ENCODE measurements around the gene KRT37.
A peak's percentile ranks its signal among the peaks of the same experiment; 100 is the strongest.
"Not testable (repeated sequence)": the region's sequence is repeated elsewhere in the genome, so short reads cannot be mapped to it uniquely, and the experiment has no call there.

The KRT37 gene

DNA sequence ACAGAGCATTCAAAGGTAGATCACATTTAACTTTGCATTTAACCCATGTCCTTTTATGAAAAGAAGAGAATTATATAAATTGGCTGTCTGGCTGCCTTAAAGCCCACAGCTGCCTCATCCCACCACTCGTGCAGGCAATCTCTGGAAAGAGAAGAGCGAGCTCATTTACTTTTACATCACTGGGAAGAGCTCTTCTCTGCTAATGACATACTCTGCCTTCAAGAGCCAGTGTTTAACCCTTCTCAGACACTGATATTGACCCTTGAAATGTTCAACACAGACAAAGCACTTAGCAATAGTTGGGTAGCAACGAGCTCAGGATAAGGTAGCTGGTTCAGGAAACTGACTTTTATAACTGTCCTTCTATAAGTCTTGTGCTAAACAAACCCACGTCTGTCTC is 9.6 kb upstream of the KRT37 start:
- DNase-seq = no peak

DNA sequence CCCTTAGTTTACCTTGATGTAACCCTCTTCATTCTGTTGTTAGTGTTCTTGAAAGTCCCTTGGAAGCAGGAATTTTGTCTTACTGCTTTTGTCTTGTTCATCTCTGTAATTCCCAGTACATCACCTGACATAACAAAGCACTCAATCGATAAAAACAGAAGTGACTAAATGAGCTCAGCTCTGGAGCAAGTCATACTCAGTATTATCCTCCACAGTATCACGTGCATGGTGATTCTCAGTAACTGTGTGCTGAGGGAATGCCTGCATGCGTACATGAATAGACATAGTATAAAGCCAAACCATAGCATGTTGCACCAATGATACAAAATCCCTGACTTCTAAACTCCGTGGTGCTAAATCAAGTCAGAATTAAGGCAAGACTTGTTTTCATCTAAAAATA is 9.2 kb upstream of the KRT37 start:
- no peak for DNase-seq

DNA sequence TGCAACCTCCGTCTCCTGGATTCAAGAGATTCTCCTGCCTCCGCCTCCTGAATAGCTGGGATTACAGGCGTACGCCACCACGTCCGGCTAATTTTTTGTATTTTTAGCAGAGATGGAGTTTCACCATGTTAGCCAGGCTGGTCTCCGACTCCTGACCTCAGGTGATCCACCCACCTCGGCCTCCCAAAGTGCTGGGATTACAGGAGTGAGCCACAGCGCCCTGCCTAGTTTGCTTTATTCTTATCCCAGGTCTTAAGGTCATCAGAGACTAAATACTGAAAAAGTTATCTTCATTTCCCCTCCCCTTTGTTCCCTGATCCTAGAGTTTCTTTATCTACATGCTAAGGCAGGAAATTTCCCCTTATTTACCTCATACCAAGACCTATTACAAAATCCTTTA is 6.0 kb upstream of the KRT37 start:
- DNase-seq = not testable (repeated sequence)

DNA sequence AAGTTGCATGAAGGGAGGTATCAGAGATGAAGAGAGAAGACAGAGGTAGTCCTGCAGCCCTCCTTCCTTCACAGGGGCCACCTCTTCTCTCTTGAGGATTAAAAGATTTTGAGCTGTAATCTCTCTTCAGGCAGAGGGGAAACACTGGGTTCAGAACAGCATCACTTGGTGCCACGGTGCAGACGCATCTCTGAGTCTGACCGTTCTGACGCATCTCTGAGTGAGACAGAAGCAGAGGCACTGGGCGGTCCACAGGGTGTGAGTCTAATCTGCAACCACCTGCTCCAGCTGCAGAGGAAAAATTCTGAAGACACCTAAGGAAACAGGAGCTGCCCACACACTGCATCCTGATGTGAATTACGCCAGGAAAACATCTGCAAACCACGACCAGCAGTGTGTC is 5.3 kb upstream of the KRT37 start:
- no peak for DNase-seq

DNA sequence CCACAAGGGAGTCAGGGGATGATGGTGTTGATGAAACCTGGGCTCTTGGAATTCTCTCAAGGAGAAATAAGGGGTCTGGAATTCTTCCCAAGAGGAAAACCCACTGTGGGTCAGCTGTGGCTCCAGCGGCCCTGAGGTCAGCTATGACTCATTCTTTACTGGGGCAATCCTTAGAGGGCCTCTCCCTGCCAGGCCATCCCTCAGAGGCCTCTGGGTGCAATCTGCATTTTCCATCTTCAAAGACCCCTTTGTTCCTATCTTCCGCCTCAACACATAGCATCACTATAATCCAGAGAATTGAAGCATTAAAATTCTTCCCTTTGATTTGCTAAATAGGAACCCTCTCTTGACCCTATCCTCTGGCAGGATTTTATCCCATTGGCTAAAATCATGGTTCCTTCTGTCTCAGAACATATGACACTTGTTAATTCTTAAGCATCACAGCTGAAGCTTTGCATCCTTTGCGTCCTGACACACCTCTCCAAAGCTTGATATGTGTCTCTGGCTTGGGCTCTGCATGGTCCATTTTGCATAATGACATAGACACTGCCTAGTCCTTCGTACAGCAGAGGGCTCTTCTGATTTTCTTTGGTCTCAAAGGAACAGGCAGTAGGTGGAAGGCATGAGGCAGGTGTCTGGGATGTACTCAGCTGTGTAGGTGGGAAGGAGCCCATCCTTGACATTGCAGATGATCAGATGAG is 4.4 kb upstream of the KRT37 start:
- no peak for DNase-seq

DNA sequence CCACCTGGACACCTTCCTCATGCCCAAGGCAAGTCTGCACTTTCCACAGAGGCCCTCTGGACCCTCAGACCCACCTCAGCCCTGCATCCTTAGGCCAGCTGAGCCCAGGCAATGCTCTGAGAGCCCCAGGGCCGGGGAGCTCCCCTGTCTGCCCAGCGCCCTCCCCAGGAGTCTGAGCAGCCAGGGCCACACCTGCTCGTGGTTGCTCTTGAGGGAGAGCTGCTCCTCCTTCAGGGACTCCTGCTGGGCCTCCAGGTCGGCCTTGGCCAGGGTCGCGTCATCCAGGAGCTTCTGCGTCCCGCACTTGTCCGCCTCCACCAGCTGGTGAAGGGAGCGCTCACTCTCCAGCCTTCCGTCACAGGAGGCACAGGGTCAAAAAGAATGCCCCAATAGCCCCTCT is 1.8 kb downstream of the KRT37 start:
- not testable (repeated sequence) for DNase-seq

DNA sequence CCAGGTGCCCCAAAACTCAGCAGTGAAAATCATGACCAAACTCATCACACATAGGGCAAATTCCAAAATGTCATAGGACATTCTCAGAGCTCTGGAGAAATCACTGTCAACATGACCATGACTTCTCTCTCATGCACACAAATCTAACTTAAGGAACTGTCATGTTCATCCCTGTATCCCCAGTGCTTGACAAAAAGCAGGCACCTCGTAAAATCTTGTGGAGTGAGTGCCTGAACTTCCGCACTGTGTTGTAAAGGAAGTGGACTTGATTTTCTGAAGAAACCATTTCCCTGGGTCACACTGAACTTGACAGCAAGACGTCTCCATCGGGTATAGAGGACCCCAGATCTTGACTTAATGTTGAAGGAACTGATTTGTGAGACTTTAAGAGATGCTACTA is 2.8 kb downstream of the KRT37 start:
- DNase-seq = no peak

DNA sequence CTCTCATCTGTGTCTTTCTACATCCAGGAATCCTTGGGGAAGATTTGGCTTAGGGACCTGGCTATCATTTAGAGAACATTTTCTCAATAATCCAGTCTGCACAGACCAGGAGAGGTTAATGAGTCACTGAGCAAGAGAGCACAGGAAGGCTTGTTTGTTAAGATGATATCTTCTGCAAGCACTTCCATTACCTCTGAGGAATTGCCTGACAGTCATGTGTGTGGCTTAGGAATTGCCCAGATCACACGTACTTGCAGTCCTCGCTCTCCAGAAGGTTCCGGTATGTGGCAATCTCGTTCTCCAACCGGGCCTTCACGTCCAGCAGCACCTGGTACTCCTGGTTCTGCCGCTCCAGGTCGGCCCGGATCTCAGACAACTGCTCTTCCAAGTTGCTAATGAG is 3.3 kb downstream of the KRT37 start:
- no peak for DNase-seq

DNA sequence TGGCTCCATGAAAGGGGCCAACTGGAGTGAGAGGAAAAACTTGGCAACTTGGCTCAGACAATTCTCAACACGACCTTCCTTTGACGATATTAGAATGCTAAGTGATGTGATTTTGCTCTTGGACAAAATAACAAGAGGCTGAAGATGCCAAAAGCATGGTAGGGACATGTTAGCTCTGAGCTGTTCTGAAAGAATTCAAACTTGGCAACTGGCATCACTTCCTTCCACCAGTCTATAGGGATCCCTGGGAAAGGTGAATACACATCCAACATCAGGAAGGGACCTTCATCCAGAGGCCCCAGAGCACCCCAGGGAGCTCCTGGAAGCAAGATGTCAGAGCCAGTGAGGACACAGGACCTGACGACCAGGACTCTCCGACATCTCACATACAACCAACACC is 4.3 kb downstream of the KRT37 start:
- no peak for DNase-seq

DNA sequence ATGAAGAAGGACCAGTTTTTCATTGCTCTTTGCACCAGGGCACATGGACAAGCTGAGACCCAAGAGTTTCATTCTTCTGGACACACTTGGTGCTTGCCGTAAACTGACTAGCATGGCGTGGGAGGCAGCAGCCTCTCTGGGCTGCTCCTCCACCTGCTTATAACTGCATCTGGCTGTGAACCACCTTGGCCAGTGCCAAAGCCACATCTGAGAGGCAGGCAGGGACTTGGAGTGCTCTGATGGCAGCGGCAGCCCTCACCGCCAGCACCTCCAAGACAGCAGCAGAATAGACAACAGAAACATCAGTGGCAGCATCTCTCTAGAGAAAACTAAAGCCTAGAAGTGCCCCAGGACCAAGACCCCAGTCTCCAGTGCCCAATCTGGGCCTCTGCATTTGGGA is 4.7 kb downstream of the KRT37 start:
- DNase-seq = no peak

DNA sequence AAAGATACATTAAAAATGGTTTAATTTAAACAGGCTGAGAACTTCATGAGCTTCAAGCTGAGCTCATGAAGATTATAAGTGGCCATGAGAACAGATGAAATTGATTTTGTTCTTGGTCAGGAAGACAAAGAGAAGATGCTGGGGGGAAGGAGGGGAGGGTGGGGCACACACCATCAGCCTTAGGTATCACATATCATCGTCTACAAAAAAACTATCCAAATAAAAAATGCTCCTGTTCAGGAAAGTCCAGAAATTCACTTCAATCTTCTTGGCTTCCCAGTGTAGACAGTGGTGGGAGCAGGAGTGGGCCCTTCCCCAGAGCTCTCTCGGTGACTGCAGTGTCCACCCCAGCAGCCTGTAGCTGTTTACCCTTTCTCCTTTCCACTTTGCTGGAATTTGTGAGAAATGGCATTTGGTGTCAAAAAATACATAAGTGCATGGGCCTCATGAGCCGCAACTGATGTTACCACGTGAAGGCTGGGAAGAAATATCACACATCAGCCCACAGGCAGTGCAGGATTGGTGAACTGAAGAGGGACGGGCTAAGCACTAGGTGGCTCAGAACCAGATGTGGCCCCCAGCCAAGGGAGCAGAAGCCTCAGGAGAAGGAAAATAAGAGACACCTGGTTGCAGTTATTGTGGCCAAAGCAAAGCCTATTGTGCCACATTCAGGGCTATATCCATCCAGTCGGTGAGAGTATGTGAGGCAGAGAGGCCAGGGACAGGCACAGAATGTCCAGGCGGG is 6.1 kb downstream of the KRT37 start:
- DNase-seq = no peak

DNA sequence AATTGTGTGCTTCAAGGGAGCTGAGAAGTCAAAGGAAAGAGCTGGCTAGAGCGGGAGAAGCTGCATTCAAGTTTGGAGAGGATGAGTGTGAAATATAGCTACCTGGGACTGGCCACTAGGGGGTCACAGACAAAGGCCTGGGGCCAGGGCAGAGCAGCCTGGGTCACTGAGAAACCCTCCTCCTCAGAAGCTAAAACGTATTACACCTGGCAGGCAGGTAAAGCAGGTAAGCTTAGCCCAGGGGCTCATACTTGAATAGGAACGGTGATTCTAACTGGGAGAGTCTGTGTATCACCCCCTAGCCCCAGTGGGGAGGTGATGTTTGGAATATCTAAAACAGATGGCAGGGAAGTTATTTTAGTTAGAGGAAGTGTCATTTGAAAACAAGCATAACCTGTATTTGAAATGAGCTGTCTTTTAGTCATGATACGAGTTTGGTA is 6.8 kb downstream of the KRT37 start:
- peak; percentile 2 for DNase-seq

DNA sequence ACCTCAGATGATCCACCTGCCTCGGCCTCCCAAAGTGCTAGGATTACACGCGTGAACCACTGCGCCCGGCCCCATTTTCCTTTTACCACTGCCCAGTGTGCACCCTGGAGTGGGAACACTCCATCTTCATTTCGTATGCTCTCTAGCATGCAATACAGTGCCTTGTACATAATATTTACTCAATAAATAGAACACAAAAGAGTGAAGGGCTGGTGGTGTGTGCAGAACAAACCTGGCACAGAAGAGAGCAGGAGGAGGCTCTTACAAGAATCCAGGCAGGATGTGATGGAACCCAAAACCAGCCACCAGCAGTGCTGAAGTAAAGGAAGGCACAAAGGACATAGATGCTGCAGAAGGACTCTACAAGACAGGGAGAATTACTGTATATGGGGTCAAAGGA is 7.3 kb downstream of the KRT37 start:
- no peak for DNase-seq

DNA sequence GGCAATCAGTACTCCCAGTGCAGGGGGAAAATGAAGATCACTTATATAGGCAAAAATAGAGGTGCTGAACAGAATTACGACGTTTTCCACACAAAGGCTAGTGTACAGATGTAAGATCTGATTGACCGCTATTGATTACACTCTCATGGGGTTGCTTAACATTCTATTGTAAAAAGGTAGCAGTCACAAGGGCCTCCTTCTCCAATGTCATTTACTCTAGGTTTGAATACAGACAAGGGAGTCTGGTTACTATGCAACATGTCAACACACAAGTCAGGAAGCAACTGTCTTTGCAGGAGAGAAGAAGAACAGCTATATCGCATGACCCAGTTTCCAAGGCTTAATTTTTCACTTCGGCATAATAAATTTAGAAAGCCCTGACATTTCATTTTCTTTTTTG is 7.9 kb downstream of the KRT37 start:
- DNase-seq = no peak

DNA sequence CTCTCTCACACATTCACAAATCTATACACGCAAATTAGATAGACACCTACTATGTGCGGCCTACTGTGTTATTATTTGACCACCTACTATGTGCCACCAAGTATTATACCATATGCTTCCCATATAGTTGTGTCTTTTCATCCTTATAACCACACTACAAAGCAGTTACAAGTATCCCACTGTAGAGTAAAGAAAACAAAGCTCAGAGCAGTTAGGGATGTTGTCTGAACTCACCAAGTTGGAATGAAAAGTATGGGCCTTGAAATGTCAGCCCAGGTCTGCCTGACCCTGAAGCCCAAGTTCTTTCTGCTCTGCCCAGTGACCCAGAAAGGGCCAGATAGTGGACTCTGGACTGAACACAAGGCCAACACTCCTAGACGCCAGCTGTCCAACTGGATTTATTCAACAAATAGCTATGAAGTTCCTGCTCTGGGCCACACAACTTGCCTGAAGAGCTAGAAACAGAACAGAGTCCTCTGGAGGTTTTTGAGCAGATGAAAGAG is 8.5 kb downstream of the KRT37 start:
- DNase-seq = no peak

DNA sequence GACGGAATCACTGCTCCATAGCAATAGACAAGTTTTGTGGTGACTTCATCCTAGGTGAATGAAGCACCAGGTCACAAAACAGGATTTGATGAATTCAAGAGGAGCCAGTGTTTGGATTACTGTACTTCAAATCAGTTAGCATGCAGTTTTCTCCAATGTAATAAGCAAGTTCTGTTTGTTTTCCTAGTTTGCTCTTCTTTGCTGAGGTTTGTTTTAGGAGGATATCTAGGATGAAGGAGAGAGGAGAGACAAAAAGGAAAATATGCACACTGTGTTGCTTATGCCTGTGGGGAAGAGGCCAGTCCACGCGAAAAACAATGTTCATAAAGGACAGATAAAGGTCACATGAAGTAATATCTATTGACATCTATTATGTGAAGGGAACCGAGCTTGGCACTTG is 9.0 kb downstream of the KRT37 start:
- no peak for DNase-seq

DNA sequence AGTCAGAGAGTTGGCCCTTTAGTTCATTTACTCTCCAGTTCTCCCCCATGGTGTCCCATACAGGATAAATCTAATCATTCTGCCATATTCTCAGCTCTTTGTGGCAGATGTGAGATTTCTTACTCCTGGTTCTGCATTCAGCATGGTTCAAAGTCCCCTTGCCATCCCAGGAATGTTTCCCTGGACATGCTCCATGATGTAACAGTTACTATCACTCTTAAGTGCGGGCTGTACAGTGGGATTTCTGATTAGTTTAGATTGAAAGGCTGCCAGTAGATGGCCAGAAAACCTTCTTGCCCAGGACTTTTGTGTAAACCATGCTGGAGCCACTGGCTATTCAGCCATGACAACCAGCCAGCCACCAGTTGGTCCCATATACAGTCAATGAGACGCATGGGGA is 10.4 kb downstream of the KRT37 start:
- DNase-seq = no peak

DNA sequence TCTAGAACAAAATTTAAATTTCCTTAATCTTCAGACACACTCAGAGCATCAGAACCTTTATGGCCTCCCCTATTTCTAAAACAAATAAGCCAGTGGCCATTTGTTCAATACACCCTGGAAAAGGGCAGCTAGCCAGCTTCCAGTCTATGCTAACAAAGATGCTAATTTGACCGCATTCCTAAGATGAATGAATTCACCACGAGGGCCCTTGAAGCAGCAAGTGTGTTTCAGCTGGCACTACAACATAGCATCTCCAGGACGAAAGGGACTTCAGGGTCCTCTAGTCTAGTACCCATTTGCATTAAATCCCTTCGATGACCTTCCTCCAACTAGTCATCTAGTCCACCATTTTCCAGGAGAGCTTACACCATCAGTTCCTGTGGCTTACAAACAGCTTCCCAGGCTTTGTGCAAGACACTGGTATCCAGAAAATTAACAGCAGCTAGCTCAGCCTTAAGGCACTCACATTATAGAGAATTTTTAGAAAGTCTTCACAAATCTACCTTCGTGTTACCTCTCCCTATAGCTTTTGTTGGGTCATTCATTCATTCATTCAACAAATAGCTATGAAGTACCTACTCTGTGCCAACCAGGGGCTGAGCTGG is 10.9 kb downstream of the KRT37 start:
- no peak for DNase-seq

DNA sequence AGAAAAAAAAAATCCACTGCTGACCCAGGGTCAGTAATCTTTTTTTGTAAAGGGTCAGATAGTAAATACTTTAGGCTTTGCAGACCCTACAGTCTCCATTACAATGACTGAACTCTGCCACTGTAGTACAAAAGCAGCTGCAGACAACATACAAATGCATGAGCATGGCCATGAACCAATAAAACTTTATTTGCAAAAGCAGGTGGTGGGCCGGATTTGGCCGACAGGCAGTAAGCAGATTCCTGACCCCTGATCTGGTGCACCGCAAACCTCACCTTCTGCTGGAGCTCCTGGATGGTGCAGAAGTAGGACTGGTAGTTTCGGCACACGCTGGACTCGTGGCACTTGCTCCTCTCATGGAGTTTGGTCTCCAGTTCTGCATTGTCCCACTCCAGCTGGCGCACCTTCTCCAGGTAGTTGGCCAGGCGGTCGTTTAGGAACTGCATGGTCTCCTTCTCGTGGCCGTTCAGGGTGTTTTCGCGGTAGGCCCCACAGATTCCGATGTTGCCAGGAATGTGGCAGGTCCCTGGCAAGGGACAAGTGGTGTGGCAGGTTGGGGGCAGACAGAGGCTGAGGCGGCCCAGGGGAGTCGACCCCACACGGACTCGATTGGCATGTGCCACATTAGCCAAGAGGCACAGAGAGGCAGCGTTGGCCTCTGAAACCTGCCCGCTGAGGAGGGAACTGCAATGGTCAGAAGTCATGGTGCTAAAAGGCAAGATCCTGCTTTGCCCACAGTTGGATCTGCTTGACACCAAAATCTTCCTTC is 13.1 kb downstream of the KRT37 start:
- DNase-seq = no peak

DNA sequence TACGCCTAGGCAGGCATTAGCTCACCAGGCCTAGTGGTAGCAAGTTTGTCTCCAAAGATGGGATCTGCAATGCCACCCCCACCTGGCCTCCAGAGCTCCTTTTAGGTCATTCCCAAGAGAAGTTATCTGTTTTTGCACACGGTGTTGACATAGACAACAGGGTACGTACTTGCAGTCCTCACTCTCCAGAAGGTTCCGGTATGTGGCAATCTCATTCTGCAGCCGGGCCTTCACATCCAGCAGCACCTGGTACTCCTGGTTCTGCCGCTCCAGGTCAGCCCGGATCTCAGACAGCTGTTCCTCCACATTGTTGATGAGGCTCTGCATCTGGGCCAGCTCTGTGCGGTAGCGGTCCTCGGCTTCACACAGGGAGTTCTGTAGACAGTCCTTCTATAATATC is 17.2 kb downstream of the KRT37 start:
- no peak for DNase-seq

DNA sequence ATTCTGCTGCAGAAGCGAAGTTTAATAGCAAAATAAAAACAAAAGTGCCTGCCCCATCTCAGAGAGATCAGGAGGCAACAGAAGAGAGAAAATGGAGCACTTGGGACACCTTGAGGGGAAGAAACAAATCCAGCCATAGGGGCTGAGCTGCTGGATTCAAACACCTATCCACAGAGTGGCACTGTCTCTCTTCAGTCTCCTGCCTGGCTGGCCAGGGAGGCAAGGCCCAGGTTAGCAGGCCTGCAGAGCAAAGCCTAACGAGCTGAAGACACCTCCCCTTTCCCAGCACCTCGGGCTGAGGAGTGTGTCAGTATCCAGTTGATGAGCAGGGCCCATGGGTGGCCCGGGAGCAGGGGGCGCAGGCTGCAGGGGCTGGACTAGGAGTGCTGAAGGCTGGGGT is 18.2 kb downstream of the KRT37 start:
- DNase-seq = no peak

DNA sequence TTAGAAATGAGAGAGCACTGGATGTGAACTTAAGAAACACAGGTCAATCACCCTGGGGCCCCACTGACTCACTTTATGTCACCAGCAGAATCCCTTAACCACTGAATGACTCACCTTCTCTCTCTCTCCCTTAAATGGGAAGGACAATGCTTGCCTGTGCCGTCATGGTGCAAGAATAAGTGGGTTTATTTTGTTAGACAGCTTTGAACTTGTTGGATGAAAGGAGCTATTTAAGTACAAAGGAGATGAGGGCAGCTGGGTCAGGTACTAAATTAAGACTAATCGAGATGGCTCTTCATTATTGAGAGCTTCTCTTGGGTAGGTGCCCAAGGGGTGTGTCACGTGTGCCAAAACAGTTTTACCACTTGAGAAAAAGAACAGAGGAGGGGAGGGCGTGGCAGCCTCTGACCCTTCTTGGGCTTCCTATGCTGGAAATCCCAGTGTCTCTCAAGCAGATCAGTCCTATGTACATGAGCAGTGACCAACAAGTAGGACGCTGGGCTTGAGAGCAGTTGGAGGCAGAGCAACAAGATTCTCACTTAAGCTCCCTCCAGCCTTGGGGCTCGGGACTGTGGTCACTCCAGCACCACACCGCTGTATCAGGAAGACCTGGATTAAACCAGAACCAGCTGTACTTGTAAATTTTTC is 20.2 kb downstream of the KRT37 start:
- no peak for DNase-seq
